CD4-positive, alpha-beta T cell (primary cell): ENCODE measurements around the gene SLC23A1. TPM values are rescaled to one million over a fixed set of nuclear protein-coding genes. Genes with fewer than 3 reads are reported as not detected.
A peak's percentile ranks its signal among the peaks of the same experiment; 100 is the strongest.

Source experiments
- ATAC-seq: fragments of 200-7000 bp; cut with Tn5 transposase; one replicate; pipeline ENCODE4 v1.10.0; 2022; ENCODE audit warnings: mild to moderate bottlenecking; ENCODE audit not compliant: poor library complexity
- CTCF ChIA-PET: fragments of 350-600 bp; sonication (Branson Sonifier 250); formaldehyde crosslinking; loops from one replicate; lab custom pipeline; 2021; ENCODE audit warnings: antibody characterized with exemption, inconsistent platforms; lab: Charles Lee
- POLR2A ChIA-PET: fragments of 350-600 bp; sonication (Branson Sonifier 250); formaldehyde crosslinking; loops from one replicate; lab custom pipeline; 2021; ENCODE audit warnings: antibody characterized with exemption, inconsistent platforms; lab: Charles Lee
- DNase-seq, 14 experiments: peaks; one replicate each; pipeline ENCODE4 v3.0.0-alpha.2; 2013 to 2020; ENCODE audit warnings: mixed read lengths in 2 of 14
- H3K27ac ChIP-seq, 2 donors: one replicate each; pipeline versions ENCODE4 v1.5.1 to v1.7.0; 2013; ENCODE audit warnings: low read length in 2 of 2, low read depth in 1 of 2, mild to moderate bottlenecking in 1 of 2
- H3K27me3 ChIP-seq, 2 experiments: 1 replicate in 1 of 2; 2 replicates in 1 of 2; pipeline versions ENCODE4 v1.6.1 to v1.7.0; 2013; ENCODE audit warnings: low read length in 2 of 2, control low read depth in 1 of 2, mild to moderate bottlenecking in 1 of 2, moderate library complexity in 1 of 2; ENCODE audit not compliant: insufficient read depth in 2 of 2, control insufficient read depth in 1 of 2
- H3K36me3 ChIP-seq: one replicate; pipeline ENCODE4 v1.6.1; 2013; ENCODE audit warnings: low read length, control low read depth; ENCODE audit not compliant: insufficient read depth
- H3K4me1 ChIP-seq: one replicate; pipeline ENCODE4 v1.6.1; 2013; ENCODE audit warnings: low read length, control low read depth; ENCODE audit not compliant: insufficient read depth
- H3K4me3 ChIP-seq: one replicate; pipeline ENCODE4 v1.5.1; 2013; ENCODE audit warnings: mild to moderate bottlenecking, low read length, moderate library complexity
- H3K9me3 ChIP-seq, 2 experiments: 1 replicate in 1 of 2; 2 replicates in 1 of 2; pipeline versions ENCODE4 v1.6.1 to v1.7.0; 2013; ENCODE audit warnings: low read length in 2 of 2, mild to moderate bottlenecking in 2 of 2, control low read depth in 1 of 2, moderate library complexity in 1 of 2; ENCODE audit not compliant: control insufficient read depth in 1 of 2, insufficient read depth in 1 of 2
- H3K27ac Mint-ChIP-seq: one replicate; pipeline ENCODE4 v1.8.0; 2020; ENCODE audit warnings: mixed read lengths
- H3K27me3 Mint-ChIP-seq: one replicate; pipeline ENCODE4 v1.8.0; 2021; ENCODE audit warnings: mixed read lengths
- H3K36me3 Mint-ChIP-seq: one replicate; pipeline ENCODE4 v1.8.0; 2021; ENCODE audit warnings: low read depth, mixed read lengths
- H3K4me1 Mint-ChIP-seq: one replicate; pipeline ENCODE4 v1.8.0; 2021; ENCODE audit warnings: low read depth, mixed read lengths
- H3K4me3 Mint-ChIP-seq: one replicate; pipeline ENCODE4 v1.8.0; 2020; ENCODE audit warnings: mild to moderate bottlenecking, mixed read lengths
- H3K9me3 Mint-ChIP-seq: one replicate; pipeline ENCODE4 v1.8.0; 2020; ENCODE audit warnings: mixed read lengths
- CTCF ChIP-seq: fragments of 200-600 bp; IDR thresholded peaks from one replicate; pipeline ENCODE4 v1.8.0; 2022; ENCODE audit warnings: antibody characterized with exemption, mild to moderate bottlenecking
- intact Hi-C, 2 experiments: fragments of 100-400 bp; cut with DNase I in 1 of 2; cut with micrococcal nuclease in 1 of 2; formaldehyde crosslinking; loops; one replicate each; pipeline versions ENCODE4 v1.15.1 to v1.9.0; 2023 to 2025; cut with DNase I, micrococcal nuclease
- total RNA-seq, 174 experiments: library from RNA in 2 of 174; stranded (reverse) in 2 of 174; gene quantifications; one replicate each; pipeline ENCODE4 v1.2.3 and lab custom pipeline; 2021 to 2026

The SLC23A1 gene
- total RNA-seq, 2 experiments from 2014 or later, result not detected

GRCh38 chr5:139383993-139384590 is 995 bp upstream of the SLC23A1 start:
- Mint-ChIP-seq H3K9me3 (no peaks in the 10 kb centered on the region), H3K4me3 (peak overlapping the region; percentile 38), H3K27ac (peak overlapping the region; percentile 85), H3K36me3 (no peaks in the 10 kb centered on the region), H3K27me3 (no peaks in the 10 kb centered on the region), H3K4me1 (peaks cover 28% of the 10 kb centered on the region)
- Histone ChIP-seq H3K27ac (peak overlapping the region in 1 of 2 donors; percentile 71), H3K4me1 (peaks cover 31% of the 10 kb centered on the region), H3K36me3 (no peaks in the 10 kb centered on the region), H3K9me3 (no peaks in the 10 kb centered on the region), H3K4me3 (no peak overlapping the region), H3K27me3 (no peaks in the 10 kb centered on the region)
- POLR2A ChIA-PET, result interaction anchor here (1.6 kb wide), 1 partner anchor 90 kb away, joined by 6 read pairs; no protein-coding TSS in a partner anchor
- TF ChIP-seq CTCF, result no peak
- CTCF ChIA-PET, result no interaction called here
- intact Hi-C loops, result no loop called here
- no peak for DNase-seq
- ATAC-seq, result no peak

- H3K27ac Mint-ChIP-seq, result no peak overlapping the region
- peak in 1 of 14 experiments; percentile 30 for DNase-seq
- Histone ChIP-seq H3K4me3 (no peak overlapping the region), H3K4me1 (peaks cover 23% of the 10 kb centered on the region), H3K9me3 (peaks cover 0 to 4% of the 10 kb centered on the region in 2 experiments), H3K27ac (no peak overlapping the region), H3K36me3 (no peaks in the 10 kb centered on the region), H3K27me3 (no peaks in the 10 kb centered on the region)
- TF ChIP-seq CTCF, result no peak
- POLR2A ChIA-PET, result no interaction called here
- no peak for ATAC-seq
- H3K4me1 Mint-ChIP-seq, result peaks cover 27% of the 10 kb centered on the region
- CTCF ChIA-PET, result no interaction called here
- intact Hi-C loops, result no loop called here
- H3K27me3 Mint-ChIP-seq, result no peaks in the 10 kb centered on the region
- no peak overlapping the region for H3K4me3 Mint-ChIP-seq
- no peaks in the 10 kb centered on the region for H3K36me3 Mint-ChIP-seq
- no peaks in the 10 kb centered on the region for H3K9me3 Mint-ChIP-seq
Observed at GRCh38 chr5:139382807-139383206, 290 bp downstream of the SLC23A1 start.

GRCh38 chr5:139381837-139382761 is 998 bp downstream of the SLC23A1 start:
- no peak for TF ChIP-seq CTCF
- no peak overlapping the region for H3K27ac Mint-ChIP-seq
- no peaks in the 10 kb centered on the region for H3K27me3 Mint-ChIP-seq
- intact Hi-C loops, result no loop called here
- ChIA-PET CTCF (no interaction called here), POLR2A (interaction anchor here (0.5 kb wide), 1 partner anchor 92 kb away, joined by 3 read pairs; no protein-coding TSS in a partner anchor)
- DNase-seq (no peak), ATAC-seq (no peak)
- Histone ChIP-seq H3K36me3 (no peaks in the 10 kb centered on the region), H3K27me3 (no peaks in the 10 kb centered on the region), H3K4me3 (no peak overlapping the region), H3K9me3 (peaks cover 0 to 5% of the 10 kb centered on the region in 2 experiments), H3K27ac (no peak overlapping the region), H3K4me1 (peaks cover 23% of the 10 kb centered on the region)
- H3K4me1 Mint-ChIP-seq, result peaks cover 27% of the 10 kb centered on the region
- H3K4me3 Mint-ChIP-seq, result no peak overlapping the region
- no peaks in the 10 kb centered on the region for H3K9me3 Mint-ChIP-seq
- no peaks in the 10 kb centered on the region for H3K36me3 Mint-ChIP-seq
